ENCODE measurements around the gene GPR35.

Gene GPR35

DNA sequence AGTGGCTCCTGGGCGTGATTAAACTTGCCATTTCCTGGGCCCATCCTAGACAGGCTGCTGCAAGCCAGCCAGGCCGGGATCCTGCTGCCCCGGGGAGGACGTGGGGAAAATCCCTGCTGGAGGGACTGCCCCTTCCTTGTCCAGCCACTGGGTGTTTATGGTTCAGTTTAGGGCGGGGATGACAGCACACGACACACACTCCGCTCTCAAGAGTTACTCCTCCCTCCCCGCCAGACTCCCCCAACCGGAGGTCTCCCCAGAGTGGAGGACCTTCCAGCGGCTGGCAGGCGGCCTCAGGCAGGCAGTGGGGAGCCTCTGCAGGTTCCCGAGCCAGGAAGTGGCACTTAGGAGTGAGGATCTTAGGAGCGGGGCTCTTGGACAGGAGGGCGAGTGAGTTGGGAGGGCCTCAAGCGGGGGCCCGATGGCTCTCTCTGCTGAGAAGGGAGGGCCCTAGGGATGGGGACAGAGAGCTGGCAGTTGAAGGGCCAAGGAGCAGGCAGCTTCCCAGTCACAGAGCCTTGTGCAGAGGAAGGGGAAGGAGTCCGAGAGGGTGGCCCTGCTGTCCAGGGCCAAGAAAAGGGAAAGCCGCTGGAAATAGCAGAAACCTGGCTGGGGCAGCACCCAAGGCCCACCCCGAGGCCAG lies 5.7 kb upstream of the GPR35 start:
- peak in 5 of 10 donors; percentile 3 to 49 (median 39) for DNase-seq
- intact Hi-C loops (cut with DNase I) = no loop called here

DNA sequence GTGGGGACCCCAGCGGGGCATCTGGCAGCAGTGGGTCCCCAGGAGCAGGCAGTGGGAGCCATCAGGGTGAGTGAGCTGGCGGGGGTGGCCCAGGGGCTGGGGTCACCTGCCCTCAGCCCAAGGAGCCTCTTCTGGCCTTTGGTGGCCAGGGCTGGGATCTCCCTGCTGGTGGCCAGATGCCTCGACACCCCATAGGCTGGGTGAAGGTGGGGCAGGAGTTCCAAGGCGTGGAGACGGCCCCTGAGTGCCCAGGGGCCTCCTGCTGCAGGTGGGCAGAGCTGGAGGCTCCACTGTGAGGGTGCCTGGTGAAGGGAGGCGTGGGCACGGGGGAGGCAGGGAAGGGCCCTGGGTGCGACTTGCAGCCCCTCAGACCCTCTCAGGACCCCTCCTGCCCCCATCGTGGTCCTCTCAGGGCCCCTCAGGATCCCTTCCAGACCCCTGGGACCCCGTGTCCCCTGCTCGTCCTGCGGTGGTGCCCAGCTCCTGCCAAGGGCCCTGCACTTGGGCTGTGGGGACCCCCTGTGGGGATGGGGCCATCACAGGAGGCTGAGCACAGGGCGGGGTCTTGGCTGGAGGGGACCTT lies 5.0 kb upstream of the GPR35 start:
- DNase-seq = peak in 7 of 10 donors; percentile 2 to 73 (median 7)
- intact Hi-C loops (cut with DNase I) = no loop called here

GRCh38 chr2:240620859-240621258 lies 4.4 kb upstream of the GPR35 start:
- intact Hi-C loops (cut with DNase I) = no loop called here
- DNase-seq = peak in 6 of 10 donors; percentile 4 to 76 (median 20)

GRCh38 chr2:240622060-240622411 lies 3.2 kb upstream of the GPR35 start:
- DNase-seq = peak in 6 of 10 donors; percentile 1 to 52 (median 24)
- intact Hi-C loops (cut with DNase I) = no loop called here

GRCh38 chr2:240622531-240623235 lies 2.6 kb upstream of the GPR35 start:
- intact Hi-C loops (cut with DNase I) = no loop called here

GRCh38 chr2:240623531-240624010 lies 1.7 kb upstream of the GPR35 start:
- DNase-seq = peak in 7 of 10 donors; percentile 2 to 55 (median 8)
- intact Hi-C loops (cut with DNase I) = no loop called here

More at GRCh38 chr2:240622531-240623235, 2.6 kb upstream of the GPR35 start:
- DNase-seq = peak in 7 of 10 donors; percentile 4 to 86 (median 27)

DNA sequence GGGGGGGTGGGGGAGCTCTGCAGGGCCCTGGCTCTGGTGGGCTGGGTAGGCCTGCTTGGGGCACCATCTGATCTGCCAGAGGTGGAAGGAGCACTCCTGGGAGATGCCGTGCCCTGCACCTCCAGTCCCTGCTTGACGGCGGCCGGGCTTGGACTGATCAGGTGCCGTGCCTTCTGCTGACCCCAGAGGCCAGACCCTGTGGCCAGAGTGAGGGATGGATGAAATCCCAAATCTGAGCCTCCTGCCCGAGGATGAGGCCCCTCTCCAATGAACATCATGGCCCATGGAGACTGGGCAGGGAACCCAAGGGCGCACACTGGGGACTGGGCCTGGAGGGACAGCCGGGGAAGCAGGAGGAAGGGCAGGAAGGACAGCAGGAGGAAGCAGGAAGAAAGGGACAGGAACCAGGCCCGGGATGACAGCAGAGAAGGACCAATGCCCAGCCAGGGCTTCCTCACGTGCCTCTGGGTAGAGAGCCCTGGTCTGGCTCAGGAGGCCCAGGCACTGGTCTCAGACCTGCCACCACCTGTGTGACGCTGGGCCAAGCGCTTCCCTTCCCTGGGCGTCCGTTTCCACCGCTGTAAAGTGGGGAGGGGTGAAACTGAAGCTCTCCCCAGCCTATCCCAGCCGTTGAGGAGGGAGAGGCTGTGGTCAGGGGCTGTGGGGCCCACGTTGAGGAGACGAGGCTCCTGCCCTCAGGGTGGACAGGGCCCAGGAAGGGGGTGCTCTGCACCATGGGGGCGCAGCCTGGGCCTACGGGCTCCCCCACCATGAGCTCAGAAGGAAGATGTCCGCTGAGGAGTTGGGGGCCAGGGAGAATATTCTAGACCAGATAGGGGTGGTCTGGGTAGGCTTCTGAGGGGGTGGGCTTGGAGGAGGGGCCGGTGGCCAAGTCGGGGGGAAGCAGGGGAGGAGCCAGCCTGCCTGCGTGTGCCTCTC lies 1.0 kb upstream of the GPR35 start:
- DNase-seq = peak in 7 of 10 donors; percentile 3 to 79 (median 21)

GRCh38 chr2:240626531-240627300 lies 1.4 kb downstream of the GPR35 start:
- DNase-seq = peak in 7 of 10 donors; percentile 1 to 83 (median 24)
- intact Hi-C loops (cut with DNase I) = no loop called here

More for the DNA sequence above, 1.0 kb upstream of the GPR35 start:
- intact Hi-C loops (cut with DNase I) = no loop called here

DNA sequence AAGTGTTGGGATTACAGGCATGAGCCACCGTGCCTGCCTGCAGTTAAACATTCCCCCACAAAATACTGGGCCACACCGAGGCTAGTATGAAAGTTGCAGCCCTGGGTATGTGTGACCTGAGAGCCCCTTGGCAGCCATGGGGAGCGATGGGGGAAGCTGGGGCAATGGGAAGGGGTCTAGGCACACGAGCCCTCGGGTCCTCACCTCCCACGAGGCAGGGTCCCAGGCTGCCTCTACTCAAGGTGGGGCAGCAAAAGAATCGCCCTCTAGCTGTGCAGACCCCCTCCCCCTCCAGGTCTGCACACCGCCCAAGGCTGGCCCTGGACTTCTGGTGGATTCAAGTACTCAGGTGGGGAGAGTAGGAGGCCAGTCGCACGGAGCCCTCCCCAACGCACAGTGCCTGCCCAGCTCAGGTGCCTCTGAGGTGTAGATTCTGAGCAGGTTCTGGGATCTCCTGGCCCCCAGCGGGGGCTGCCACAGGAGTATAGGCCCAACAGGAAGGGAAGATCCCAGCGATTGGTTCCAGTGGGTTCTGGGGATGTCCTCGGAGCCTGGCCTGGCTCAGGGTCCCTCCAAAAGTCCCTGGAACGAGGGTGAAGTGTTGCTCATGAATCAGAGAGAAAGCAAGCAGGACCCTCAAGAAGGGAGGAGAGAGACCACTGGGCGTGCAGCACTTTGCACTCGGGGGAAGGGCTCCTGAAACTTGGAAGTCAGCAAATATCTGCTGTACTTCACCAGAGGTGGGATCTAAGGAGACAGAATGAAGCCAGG lies 2.6 kb downstream of the GPR35 start:
- peak in 4 of 10 donors; percentile 7 to 65 (median 38) for DNase-seq
- intact Hi-C loops (cut with DNase I) = no loop called here

DNA sequence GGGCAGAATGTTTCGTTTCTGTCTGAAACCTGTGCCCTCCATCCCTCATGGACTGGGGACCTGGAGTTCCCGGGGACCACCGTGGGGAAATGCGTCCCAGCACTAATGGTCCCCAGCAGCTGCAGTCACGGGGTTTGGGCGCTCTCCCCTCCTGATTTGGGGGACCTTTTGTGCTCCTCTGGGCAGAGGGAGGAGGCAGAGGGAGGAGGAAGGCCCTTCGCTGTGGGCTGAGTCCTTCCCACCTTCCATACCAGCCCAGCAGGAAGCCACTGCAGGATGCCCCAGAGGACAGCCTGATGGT lies 3.2 kb downstream of the GPR35 start:
- peak in 4 of 10 donors; percentile 2 to 40 (median 18) for DNase-seq

DNA sequence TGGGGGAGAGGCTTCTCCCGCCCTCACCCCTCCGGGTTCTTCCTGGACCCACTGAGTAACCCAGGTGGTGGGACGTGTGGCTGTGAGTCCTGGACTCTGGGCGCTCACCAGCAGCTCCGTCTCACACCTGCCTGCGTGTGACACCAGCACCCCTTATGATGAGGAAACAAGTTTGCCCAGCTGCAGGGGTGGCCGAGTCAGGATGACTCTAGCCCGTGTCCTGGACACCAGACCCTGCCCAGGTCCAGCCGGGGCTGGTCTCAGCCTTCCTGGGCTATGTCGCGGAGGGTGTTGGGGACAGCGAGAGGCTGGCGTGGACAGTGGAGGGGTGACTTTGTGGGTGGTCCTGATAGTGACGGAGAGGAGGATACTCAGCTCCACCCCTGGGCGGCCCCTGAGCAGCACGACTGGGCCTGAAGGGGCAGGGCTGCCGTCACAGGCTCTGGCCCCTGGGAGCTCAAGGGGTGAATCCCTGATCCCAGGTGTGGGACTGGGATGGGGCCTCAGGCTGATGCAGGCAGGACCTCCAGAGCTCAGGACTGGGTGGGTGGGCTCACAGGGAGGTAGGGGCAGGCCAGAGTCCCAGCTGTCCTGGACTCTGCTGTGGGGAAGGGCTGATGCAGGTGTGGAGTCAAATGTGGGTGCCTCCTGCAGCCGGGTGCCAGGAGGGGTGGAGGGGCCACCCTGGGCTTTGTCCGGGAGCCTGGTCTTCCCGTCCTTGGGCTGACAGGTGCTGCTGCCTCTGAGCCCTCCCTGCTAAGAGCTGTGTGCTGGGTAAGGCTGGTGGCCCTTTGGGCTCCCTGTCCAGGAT lies 3.7 kb downstream of the GPR35 start:
- intact Hi-C loops (cut with DNase I) = no loop called here
- peak in 5 of 10 donors; percentile 2 to 81 (median 25) for DNase-seq

More for the DNA sequence above, 3.2 kb downstream of the GPR35 start:
- intact Hi-C loops (cut with DNase I) = no loop called here

GRCh38 chr2:240629619-240629967 lies 4.3 kb downstream of the GPR35 start:
- peak in 1 of 10 donors; percentile 13 for DNase-seq
- intact Hi-C loops (cut with DNase I) = no loop called here

- peak in 6 of 10 donors; percentile 2 to 72 (median 11) for DNase-seq
- intact Hi-C loops (cut with DNase I) = no loop called here
Measured at GRCh38 chr2:240629968-240630770, 4.9 kb downstream of the GPR35 start.

- intact Hi-C loops (cut with DNase I) = no loop called here
Measured at GRCh38 chr2:240630771-240631547, 5.7 kb downstream of the GPR35 start.

DNA sequence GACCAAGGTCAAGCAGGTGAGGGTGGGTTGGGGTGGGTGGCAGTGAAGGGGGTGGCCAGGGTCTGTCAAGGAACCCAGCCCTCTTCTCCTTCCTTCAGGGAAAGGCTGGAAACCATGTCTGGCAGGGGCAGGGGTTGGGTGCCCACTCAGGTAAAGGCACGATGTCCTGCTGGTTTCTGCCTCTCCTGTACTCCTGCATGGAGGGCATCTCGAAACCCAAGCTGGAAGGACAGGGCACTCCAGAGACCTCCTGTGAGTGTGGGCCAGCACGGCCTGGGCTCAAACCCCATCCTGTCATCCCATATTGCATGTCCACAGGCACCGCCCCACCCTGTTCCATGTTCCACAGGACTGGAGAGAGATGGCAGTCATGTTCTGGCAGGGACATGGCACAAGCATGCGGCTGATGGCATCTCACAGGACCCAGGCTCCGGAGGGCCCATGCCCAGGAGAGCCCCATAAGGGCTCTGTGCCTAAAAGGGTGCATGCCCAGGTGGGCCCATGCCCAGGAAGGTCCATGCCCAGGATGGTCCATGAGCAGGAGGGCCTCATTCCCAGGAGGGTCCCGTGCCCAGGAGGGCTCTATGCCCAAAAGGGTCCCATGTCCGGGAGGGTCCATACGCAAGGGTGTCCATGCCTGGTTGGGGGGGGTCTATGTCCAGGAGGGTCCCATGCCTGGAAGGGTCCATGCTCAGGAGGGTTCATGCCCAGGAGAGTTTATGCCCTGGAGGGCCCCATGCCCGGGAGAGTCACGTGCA lies 6.4 kb downstream of the GPR35 start:
- DNase-seq = peak in 1 of 10 donors; percentile 77
- intact Hi-C loops (cut with DNase I) = no loop called here

More at GRCh38 chr2:240630771-240631547, 5.7 kb downstream of the GPR35 start:
- peak in 2 of 10 donors; percentile 69 to 73 for DNase-seq

DNA sequence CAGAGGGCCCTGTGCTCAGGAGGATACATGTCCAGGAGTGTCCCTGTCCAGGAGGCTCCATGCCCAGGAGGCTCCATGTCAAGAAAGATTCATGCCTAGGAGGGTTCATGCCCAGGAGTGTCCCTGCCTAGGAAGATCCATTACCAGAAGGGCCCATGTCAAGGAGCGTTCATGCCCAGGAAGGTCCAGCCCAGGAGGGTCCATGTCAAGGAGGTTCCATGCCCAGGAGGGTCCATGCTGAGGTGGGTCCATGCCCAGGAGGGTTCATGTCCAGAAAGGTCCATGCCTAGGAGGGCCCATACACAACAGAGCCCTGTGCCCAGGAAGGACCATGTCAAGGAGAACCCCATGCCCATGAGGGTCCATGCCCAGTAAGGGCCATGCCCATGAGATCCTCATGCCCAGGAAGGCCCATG lies 7.0 kb downstream of the GPR35 start:
- DNase-seq = peak in 3 of 10 donors; percentile 4 to 35 (median 18)

More for the DNA sequence above, 7.0 kb downstream of the GPR35 start:
- intact Hi-C loops (cut with DNase I) = no loop called here
